OCI-LY3 (cell line): Measurements from ENCODE around the gene CLDN1.

ENCODE experiments used
- H2AFZ ChIP-seq: fragments of 200-600, 300-600 bp; shearing (Covaris generic); 2 replicates; pipeline ENCODE4 v1.6.0; 2014; ENCODE audit warnings: antibody characterized with exemption, low read depth, low read length
- H3K27ac ChIP-seq: fragments of 200-600, 300-600 bp; sonication (generic); 2 replicates; pipeline ENCODE4 v1.5.1; 2014; ENCODE audit warnings: mild to moderate bottlenecking, low read length, moderate library complexity, mixed read lengths
- H3K27me3 ChIP-seq: fragments of 200-600, 300-600 bp; sonication (generic); 2 replicates; pipeline ENCODE4 v1.6.1; 2014; ENCODE audit warnings: low read depth, low read length, mixed read lengths
- H3K36me3 ChIP-seq: fragments of 200-600, 300-600 bp; sonication (generic); replicated peaks from 2 replicates; pipeline ENCODE3; 2014; ENCODE audit warnings: low read depth, low read length, mixed read lengths
- H3K4me1 ChIP-seq: fragments of 300-600, 200-600 bp; sonication (generic); 2 replicates; pipeline ENCODE4 v1.6.1; 2014; ENCODE audit warnings: low read length, mixed read lengths
- H3K4me2 ChIP-seq: fragments of 200-600, 300-600 bp; sonication (generic); 2 replicates; pipeline ENCODE4 v1.6.1; 2014; ENCODE audit warnings: low read length, mixed read lengths
- H3K4me3 ChIP-seq: fragments of 300-600, 200-600 bp; sonication (generic); 2 replicates; pipeline ENCODE4 v1.5.1; 2014; ENCODE audit warnings: antibody characterized with exemption, mild to moderate bottlenecking, low read length, moderate library complexity
- H3K79me2 ChIP-seq: fragments of 300-600, 200-600 bp; shearing (Covaris generic); 2 replicates; pipeline ENCODE4 v1.6.1; 2014; ENCODE audit warnings: mild to moderate bottlenecking, low read length, mixed read lengths
- H3K9ac ChIP-seq: fragments of 300-600, 200-600 bp; shearing (Covaris generic); 2 replicates; pipeline ENCODE4 v1.6.0; 2014; ENCODE audit warnings: mild to moderate bottlenecking, low read length, moderate library complexity
- H3K9me3 ChIP-seq: fragments of 200-600, 300-600 bp; shearing (Covaris generic); 2 replicates; pipeline ENCODE4 v1.6.1; 2014; ENCODE audit warnings: low read length, mixed read lengths; ENCODE audit not compliant: insufficient read depth
- H4K20me1 ChIP-seq: fragments of 200-600, 300-600 bp; sonication (generic); 2 replicates; pipeline ENCODE4 v1.6.1; 2016; ENCODE audit warnings: low read length, mixed read lengths; ENCODE audit not compliant: insufficient read depth
- CTCF ChIP-seq: fragments of 200-600, 300-600 bp; sonication (generic); IDR thresholded peaks from 2 replicates; pipeline ENCODE4 v1.5.1; 2014; ENCODE audit warnings: antibody characterized with exemption, low read length, low read depth
- EZH2phosphoT487 ChIP-seq: fragments of 200-600 bp; shearing (Covaris generic); IDR thresholded peaks from 2 replicates; pipeline ENCODE4 v1.6.1; 2018; ENCODE audit warnings: antibody characterized with exemption, mixed run types, low read depth

The CLDN1 gene

GRCh38 chr3:190320594-190321362 lies 1.5 kb downstream of the CLDN1 start:
- Histone ChIP-seq H2AFZ (no peak overlapping the region), H3K4me2 (no peak overlapping the region), H4K20me1 (no peaks in the 10 kb centered on the region), H3K27me3 (no peaks in the 10 kb centered on the region), H3K4me3 (no peak overlapping the region), H3K27ac (no peak overlapping the region), H3K4me1 (peaks cover 2% of the 10 kb centered on the region), H3K9ac (no peak overlapping the region), H3K79me2 (no peaks in the 10 kb centered on the region), H3K9me3 (no peaks in the 10 kb centered on the region), H3K36me3 (no peaks in the 10 kb centered on the region)
- TF ChIP-seq CTCF (no peak), EZH2phosphoT487 (no peak)

- Histone ChIP-seq H3K9me3 (no peaks in the 10 kb centered on the region), H3K79me2 (no peaks in the 10 kb centered on the region), H3K36me3 (no peaks in the 10 kb centered on the region), H2AFZ (no peak overlapping the region), H4K20me1 (no peaks in the 10 kb centered on the region), H3K9ac (no peak overlapping the region), H3K27me3 (no peaks in the 10 kb centered on the region), H3K4me1 (no peaks in the 10 kb centered on the region), H3K4me3 (no peak overlapping the region), H3K27ac (no peak overlapping the region), H3K4me2 (no peak overlapping the region)
- no peak for TF ChIP-seq CTCF
- no peak for TF ChIP-seq EZH2phosphoT487
Measured at GRCh38 chr3:190319660-190320059, 2.6 kb downstream of the CLDN1 start.

GRCh38 chr3:190318666-190319065 lies 3.6 kb downstream of the CLDN1 start:
- H3K79me2 ChIP-seq, result no peaks in the 10 kb centered on the region
- H3K9me3 ChIP-seq, result no peaks in the 10 kb centered on the region
- no peaks in the 10 kb centered on the region for H4K20me1 ChIP-seq
- no peak overlapping the region for H3K9ac ChIP-seq
- H3K4me1 ChIP-seq, result no peaks in the 10 kb centered on the region
- H3K4me3 ChIP-seq, result no peak overlapping the region
- no peaks in the 10 kb centered on the region for H3K27me3 ChIP-seq
- no peak overlapping the region for H3K27ac ChIP-seq
- H3K36me3 ChIP-seq, result no peaks in the 10 kb centered on the region
- no peak overlapping the region for H3K4me2 ChIP-seq
- H2AFZ ChIP-seq, result no peak overlapping the region
- TF ChIP-seq EZH2phosphoT487, result no peak

GRCh38 chr3:190314741-190315140 lies 7.5 kb downstream of the CLDN1 start:
- H3K27me3 ChIP-seq, result no peaks in the 10 kb centered on the region
- TF ChIP-seq EZH2phosphoT487, result no peak
- TF ChIP-seq CTCF, result no peak
- H3K9me3 ChIP-seq, result no peaks in the 10 kb centered on the region
- H3K9ac ChIP-seq, result no peak overlapping the region
- H3K79me2 ChIP-seq, result no peaks in the 10 kb centered on the region
- H3K4me2 ChIP-seq, result no peak overlapping the region
- H2AFZ ChIP-seq, result no peak overlapping the region
- no peaks in the 10 kb centered on the region for H3K36me3 ChIP-seq
- no peak overlapping the region for H3K4me3 ChIP-seq
- H3K27ac ChIP-seq, result no peak overlapping the region
- H3K4me1 ChIP-seq, result no peaks in the 10 kb centered on the region
- H4K20me1 ChIP-seq, result no peaks in the 10 kb centered on the region
